ENCODE results near the gene PHLPP1.

Gene PHLPP1

GRCh38 chr18:62744076-62744968 is 29.0 kb downstream of the PHLPP1 start:
- DNase-seq (ENCODE audit: low read depth), result no peak

- DNase-seq (ENCODE audit: low read depth), result no peak
Observed at GRCh38 chr18:62745089-62745751, 29.9 kb downstream of the PHLPP1 start.

- DNase-seq (ENCODE audit: low read depth), result no peak
Observed at GRCh38 chr18:62749389-62749788, 34.0 kb downstream of the PHLPP1 start.

- no peak for DNase-seq (ENCODE audit: low read depth)
Observed at GRCh38 chr18:62751341-62751821, 36.0 kb downstream of the PHLPP1 start.

- no peak for DNase-seq (ENCODE audit: low read depth)
Observed at GRCh38 chr18:62751977-62752376, 36.6 kb downstream of the PHLPP1 start.

- DNase-seq (ENCODE audit: low read depth), result no peak
Observed at GRCh38 chr18:62754026-62754425, 38.7 kb downstream of the PHLPP1 start.

GRCh38 chr18:62755454-62755853 is 40.1 kb downstream of the PHLPP1 start:
- DNase-seq (ENCODE audit: low read depth), result no peak

- no peak for DNase-seq (ENCODE audit: low read depth)
Observed at GRCh38 chr18:62755946-62756345, 40.6 kb downstream of the PHLPP1 start.

- no peak for DNase-seq (ENCODE audit: low read depth)
Observed at GRCh38 chr18:62757399-62758010, 42.2 kb downstream of the PHLPP1 start.

- DNase-seq (ENCODE audit: low read depth), result no peak
Observed at GRCh38 chr18:62758591-62758990, 43.2 kb downstream of the PHLPP1 start.

GRCh38 chr18:62759704-62760402 is 44.5 kb downstream of the PHLPP1 start:
- peak; percentile 86 for DNase-seq (ENCODE audit: low read depth)

- DNase-seq (ENCODE audit: low read depth), result no peak
Observed at GRCh38 chr18:62760403-62760734, 45.0 kb downstream of the PHLPP1 start.

GRCh38 chr18:62763101-62763521 is 47.8 kb downstream of the PHLPP1 start:
- DNase-seq (ENCODE audit: low read depth), result peak; percentile 20

- DNase-seq (ENCODE audit: low read depth), result no peak
Observed at GRCh38 chr18:62766266-62766665, 50.9 kb downstream of the PHLPP1 start.

GRCh38 chr18:62767321-62767720 is 52.0 kb downstream of the PHLPP1 start:
- DNase-seq (ENCODE audit: low read depth), result peak; percentile 72

GRCh38 chr18:62767836-62768557 is 52.7 kb downstream of the PHLPP1 start:
- DNase-seq (ENCODE audit: low read depth), result no peak

- no peak for DNase-seq (ENCODE audit: low read depth)
Observed at GRCh38 chr18:62768558-62768943, 53.2 kb downstream of the PHLPP1 start.

GRCh38 chr18:62769216-62769615 is 53.9 kb downstream of the PHLPP1 start:
- DNase-seq (ENCODE audit: low read depth), result no peak

- DNase-seq (ENCODE audit: low read depth), result no peak
Observed at GRCh38 chr18:62771494-62772270, 56.3 kb downstream of the PHLPP1 start.

GRCh38 chr18:62772860-62773584 is 57.7 kb downstream of the PHLPP1 start:
- DNase-seq (ENCODE audit: low read depth), result no peak

Data from ELR (cell line).